ENCODE data around the gene GRAP2. TPM values are rescaled to one million over a fixed set of nuclear protein-coding genes. Genes with fewer than 3 reads are reported as not detected.
"Not testable (repeated sequence)": the region's sequence is repeated elsewhere in the genome, so short reads cannot be mapped to it uniquely, and the experiment has no call there.

The GRAP2 gene
- total RNA-seq, 1 experiment from 2014 or later, result not detected

- DNase-seq (ENCODE audit: low spot score), result no peak
These were observed 43.3 kb downstream of the GRAP2 start for GRCh38 chr22:39943953-39944872.

GRCh38 chr22:39946126-39946502, 45.2 kb downstream of the GRAP2 start:
- no peak for DNase-seq (ENCODE audit: low spot score)

GRCh38 chr22:39946503-39947219, 45.8 kb downstream of the GRAP2 start:
- DNase-seq (ENCODE audit: low spot score), result no peak

- no peak for DNase-seq (ENCODE audit: low spot score)
These were observed 46.6 kb downstream of the GRAP2 start for GRCh38 chr22:39947220-39948216.

GRCh38 chr22:39949964-39950737, 49.3 kb downstream of the GRAP2 start:
- no peak for DNase-seq (ENCODE audit: low spot score)

GRCh38 chr22:39951603-39952293, 50.9 kb downstream of the GRAP2 start:
- DNase-seq (ENCODE audit: low spot score), result not testable (repeated sequence)

GRCh38 chr22:39952347-39952746, 51.5 kb downstream of the GRAP2 start:
- DNase-seq (ENCODE audit: low spot score), result no peak

- DNase-seq (ENCODE audit: low spot score), result no peak
These were observed 52.2 kb downstream of the GRAP2 start for GRCh38 chr22:39953101-39953500.

- peak; percentile 66 for DNase-seq (ENCODE audit: low spot score)
These were observed 53.7 kb downstream of the GRAP2 start for GRCh38 chr22:39954584-39955055.

GRCh38 chr22:39955675-39956074, 54.8 kb downstream of the GRAP2 start:
- DNase-seq (ENCODE audit: low spot score), result no peak

- no peak for DNase-seq (ENCODE audit: low spot score)
These were observed 56.2 kb downstream of the GRAP2 start for GRCh38 chr22:39956932-39957664.

GRCh38 chr22:39958009-39958711, 57.3 kb downstream of the GRAP2 start:
- no peak for DNase-seq (ENCODE audit: low spot score)

GRCh38 chr22:39958949-39959639, 58.2 kb downstream of the GRAP2 start:
- DNase-seq (ENCODE audit: low spot score), result no peak

- DNase-seq (ENCODE audit: low spot score), result peak; percentile 50
These were observed 59.0 kb downstream of the GRAP2 start, which contains the start of gene TMA7B for GRCh38 chr22:39959640-39960447. TSS of gene TMA7B (plus strand) at chr22:39960397. CDS start at chr22:39964375, 3,978 bp downstream.

- peak; percentile 94 for DNase-seq (ENCODE audit: low spot score)
These were observed 60.2 kb downstream of the GRAP2 start for GRCh38 chr22:39960791-39961746.

- DNase-seq (ENCODE audit: low spot score), result no peak
These were observed 61.2 kb downstream of the GRAP2 start for GRCh38 chr22:39962071-39962470.

Measured in H4 (cell line).